OCI-LY7 (cell line): ENCODE data around the gene TBC1D2B. TPM values are rescaled to one million over a fixed set of nuclear protein-coding genes. Genes with fewer than 3 reads are reported as not detected.
A peak's percentile ranks its signal among the peaks of the same experiment; 100 is the strongest.

ENCODE experiments used
- BruUV-seq: library from RNA; stranded (reverse); fragments of 400-500 nt; replicated peaks from 2 replicates; lab custom pipeline; 2021; lab: Mats Ljungman, UMichigan
- CTCF ChIA-PET: fragments of 300-600 bp; sonication (Branson Sonifier 250); formaldehyde crosslinking; loops from one replicate; lab custom pipeline; 2022; ENCODE audit warnings: antibody characterized with exemption; ENCODE audit not compliant: unreplicated experiment; lab: Charles Lee
- POLR2A ChIA-PET: fragments of 300-600 bp; sonication (Branson Sonifier 250); formaldehyde crosslinking; loops from one replicate; lab custom pipeline; 2022; ENCODE audit warnings: antibody characterized with exemption; lab: Charles Lee
- DNase-seq: peaks from one replicate; pipeline ENCODE4 v3.0.0-alpha.2; 2015; ENCODE audit warnings: low spot score
- H2AFZ ChIP-seq: fragments of 200-600 bp; sonication (generic), shearing (Covaris generic); 2 replicates; pipeline ENCODE4 v1.6.1; 2014; ENCODE audit warnings: mild to moderate bottlenecking, antibody characterized with exemption, low read length, moderate library complexity
- H3K27ac ChIP-seq: fragments of 200-600 bp; sonication (generic); 2 replicates; pipeline ENCODE4 v1.5.1; 2014; ENCODE audit warnings: mixed run types, low read depth, mild to moderate bottlenecking, moderate library complexity, low read length, inconsistent platforms; ENCODE audit not compliant: poor library complexity, severe bottlenecking
- H3K36me3 ChIP-seq: fragments of 200-600 bp; sonication (generic); 2 replicates; pipeline ENCODE4 v1.6.1; 2014; ENCODE audit warnings: mild to moderate bottlenecking, antibody characterized with exemption, low read length, moderate library complexity, mixed read lengths; ENCODE audit not compliant: insufficient read depth
- H3K4me1 ChIP-seq: fragments of 200-600 bp; sonication (generic); 2 replicates; pipeline ENCODE4 v1.5.1; 2014; ENCODE audit warnings: mild to moderate bottlenecking, low read length; ENCODE audit not compliant: insufficient read depth, poor library complexity, severe bottlenecking
- H3K4me2 ChIP-seq: fragments of 200-600 bp; sonication (generic); 2 replicates; pipeline ENCODE4 v1.6.1; 2014; ENCODE audit warnings: mild to moderate bottlenecking, low read length
- H3K4me3 ChIP-seq: fragments of 200-600 bp; sonication (generic); 2 replicates; pipeline ENCODE4 v1.5.1; 2014; ENCODE audit warnings: mild to moderate bottlenecking, low read depth, low read length; ENCODE audit not compliant: poor library complexity, severe bottlenecking
- H3K79me2 ChIP-seq: fragments of 200-600 bp; sonication (generic); 2 replicates; pipeline ENCODE4 v1.6.1; 2016; ENCODE audit warnings: low read depth, mild to moderate bottlenecking, low read length, moderate library complexity, mixed read lengths; ENCODE audit not compliant: insufficient read depth
- H3K9me2 ChIP-seq: fragments of 200-600 bp; sonication (generic); 2 replicates; pipeline ENCODE4 v1.6.1; 2016; ENCODE audit warnings: mild to moderate bottlenecking, low read length, mixed read lengths; ENCODE audit not compliant: insufficient read depth
- H3K9me3 ChIP-seq: fragments of 200-600 bp; sonication (generic); 2 replicates; pipeline ENCODE4 v1.6.1; 2014; ENCODE audit warnings: mild to moderate bottlenecking, mixed run types, low read length, mixed read lengths
- H4K20me1 ChIP-seq: fragments of 200-600 bp; sonication (generic); 2 replicates; pipeline ENCODE4 v1.6.1; 2014; ENCODE audit warnings: mild to moderate bottlenecking, antibody characterized with exemption, low read length, moderate library complexity, mixed read lengths; ENCODE audit not compliant: insufficient read depth
- CTCF ChIP-seq: fragments of 200-600 bp; sonication (generic); conservative IDR thresholded peaks from 2 replicates; pipeline ENCODE4 v1.5.1; 2014; ENCODE audit warnings: mild to moderate bottlenecking, antibody characterized with exemption, low read length, moderate library complexity, mixed read lengths
- EZH2phosphoT487 ChIP-seq: fragments of 200-600 bp; sonication (generic); IDR thresholded peaks from 2 replicates; pipeline ENCODE4 v1.6.1; 2018; ENCODE audit warnings: low read depth, borderline replicate concordance, mild to moderate bottlenecking, mixed run types, antibody characterized with exemption, low read length, moderate library complexity, mixed read lengths
- intact Hi-C: fragments of 100-400 bp; cut with micrococcal nuclease; formaldehyde crosslinking; loops from one replicate; pipeline ENCODE4 v1.10.0; 2022; ENCODE audit not compliant: unreplicated experiment
- total RNA-seq, 2 experiments: library from RNA; depleted of rRNA in 1 of 2; stranded (reverse); fragments of >200 nt in 1 of 2; shearing (Covaris generic) in 1 of 2; gene quantifications; 2 replicates each; pipeline ENCODE4 v1.2.3, GENCODE V29; 2014 to 2022

The TBC1D2B gene
- total RNA-seq, 2 experiments from 2014 or later: 30.9 to 41.5 TPM

GRCh38 chr15:78059110-78059839 lies 18.2 kb downstream of the TBC1D2B start:
- peaks cover 91% of the 10 kb centered on the region for H3K4me1 ChIP-seq
- TF ChIP-seq EZH2phosphoT487: no peak
- no peak for TF ChIP-seq CTCF
- H2AFZ ChIP-seq: no peak overlapping the region
- intact Hi-C loops: no loop called here
- H3K4me3 ChIP-seq: no peak overlapping the region
- ChIA-PET CTCF (interaction anchor here (0.5 to 1.9 kb wide), 5 partner anchors 8 to 73 kb away, joined by 3 to 9 read pairs (median 3); no protein-coding TSS in a partner anchor), POLR2A (interaction anchor here (0.6 to 5.6 kb wide), 8 partner anchors 8 to 182 kb away, joined by 3 to 53 read pairs (median 6); partner anchors contain the start of gene TBC1D2B)
- H3K27ac ChIP-seq: peak overlapping the region; percentile 81
- H3K9me3 ChIP-seq: no peaks in the 10 kb centered on the region
- peak; percentile 39 for DNase-seq
- peak overlapping the region; percentile 75 for H3K4me2 ChIP-seq
- no peaks in the 10 kb centered on the region for H3K36me3 ChIP-seq
- peaks cover 90% of the 10 kb centered on the region for H3K79me2 ChIP-seq
- no peaks in the 10 kb centered on the region for H3K9me2 ChIP-seq
- BruUV-seq: no TSS peak
- no peaks in the 10 kb centered on the region for H4K20me1 ChIP-seq

DNA sequence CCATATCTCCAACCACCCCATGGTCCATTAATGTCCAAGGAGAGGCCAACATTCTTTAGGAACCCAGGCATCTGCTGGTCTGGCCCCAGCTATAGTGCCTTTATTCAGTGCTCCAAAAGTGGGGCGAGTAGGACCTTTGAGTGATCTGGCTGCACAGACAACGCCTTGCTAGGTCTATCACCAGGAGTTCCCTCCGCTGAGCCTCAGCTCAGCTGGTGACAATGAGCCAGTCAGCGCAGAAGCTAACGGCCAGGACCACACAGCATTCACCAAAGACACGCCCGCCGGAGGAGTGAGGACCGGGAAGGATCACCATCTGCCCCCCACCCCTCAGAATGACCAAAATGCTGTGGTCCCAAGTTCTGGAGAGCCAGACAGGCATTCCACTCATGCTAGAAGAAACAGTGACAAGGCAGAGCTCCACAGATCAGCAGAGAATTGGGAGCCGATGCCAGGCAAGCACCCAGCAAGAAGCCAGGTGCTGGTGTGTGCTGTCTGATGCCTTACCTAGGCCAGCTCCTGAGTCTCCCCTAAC lies 19.0 kb downstream of the TBC1D2B start:
- TF ChIP-seq CTCF (no peak), EZH2phosphoT487 (no peak)
- BruUV-seq: no TSS peak
- no peak overlapping the region for H3K4me3 ChIP-seq
- peaks cover 91% of the 10 kb centered on the region for H3K4me1 ChIP-seq
- H3K36me3 ChIP-seq: peaks cover 7% of the 10 kb centered on the region; the same call in 1 of the 2 replicates
- DNase-seq: no peak
- no peaks in the 10 kb centered on the region for H3K9me2 ChIP-seq
- intact Hi-C loops: no loop called here
- peak overlapping the region; percentile 81 for H3K27ac ChIP-seq
- H2AFZ ChIP-seq: no peak overlapping the region
- ChIA-PET CTCF (interaction anchor here (0.6 to 1.9 kb wide), 4 partner anchors 8 to 27 kb away, joined by 3 to 9 read pairs (median 3); no protein-coding TSS in a partner anchor), POLR2A (interaction anchor here (0.9 to 5.6 kb wide), 7 partner anchors 8 to 23 kb away, joined by 3 to 53 read pairs (median 6); partner anchors contain the start of gene TBC1D2B)
- no peaks in the 10 kb centered on the region for H3K9me3 ChIP-seq
- peaks cover 88% of the 10 kb centered on the region for H3K79me2 ChIP-seq
- no peaks in the 10 kb centered on the region for H4K20me1 ChIP-seq
- H3K4me2 ChIP-seq: peak overlapping the region; percentile 75
